Measurements from ENCODE around the gene EP400. TPM values are rescaled to one million over a fixed set of nuclear protein-coding genes. Genes with fewer than 3 reads are reported as not detected.

The EP400 gene
- total and polyA plus RNA-seq, 2 of the 4 experiments (the other 2 are of a cell fraction): 4.3 to 11.4 TPM

GRCh38 chr12:132062481-132062880 lies 112.7 kb downstream of the EP400 start:
- dilution Hi-C loops (cut with HindIII; ENCODE audit: low sequenced_read_pairs, unreplicated experiment) (no loop called here), intact Hi-C loops (cut with micrococcal nuclease) (no loop called here), in situ Hi-C loops (cut with MboI; ENCODE audit: low sequenced_read_pairs) (no loop called here)
- Histone ChIP-seq H2BK120ac (ENCODE audit: low read depth, low read length) (no peak overlapping the region), H3K4me3 (ENCODE audit: insufficient read depth, low read depth, low read length) (no peak overlapping the region), H2AK9ac (replicated peaks; ENCODE audit: low read depth, low read length, poor library complexity) (no peak overlapping the region), H3K79me1 (ENCODE audit: low read depth in 1 of 2, low read length in 2 of 2) (peaks cover 3 to 9% of the 10 kb centered on the region in 2 experiments; a peak in 1 of 4 replicates), H2BK20ac (ENCODE audit: low read depth, low read length) (no peak overlapping the region), H3K4me1 (ENCODE audit: control insufficient read depth, insufficient read depth, low read length) (peaks cover 2% of the 10 kb centered on the region; the same call in 1 of the 2 replicates), H3K23ac (ENCODE audit: low read depth, low read length) (no peak overlapping the region), H3K9ac (ENCODE audit: low read depth, low read length) (no peak overlapping the region), H2AK5ac (ENCODE audit: low read depth, low read length) (no peak overlapping the region), H3K4me2 (ENCODE audit: low read depth, low read length) (no peak overlapping the region), H2BK5ac (ENCODE audit: low read depth, low read length, poor library complexity, severe bottlenecking) (no peak overlapping the region), H2BK15ac (ENCODE audit: low read depth, low read length) (no peak overlapping the region), H3K27me3 (ENCODE audit: control insufficient read depth, insufficient read depth, low read length) (no peaks in the 10 kb centered on the region), H3K9me1 (ENCODE audit: insufficient read depth, low read length) (peaks cover 3% of the 10 kb centered on the region; the same call in 1 of the 2 replicates), H4K20me1 (ENCODE audit: insufficient read depth, low read length) (no peaks in the 10 kb centered on the region), H3K27ac (ENCODE audit: insufficient read depth, low read length) (no peak overlapping the region), H4K91ac (ENCODE audit: insufficient read depth, low read depth, low read length) (no peak overlapping the region), H2AFZ (replicated peaks; ENCODE audit: low read length, poor library complexity) (no peak overlapping the region), H3K18ac (ENCODE audit: low read depth, low read length) (no peak overlapping the region), H3K56ac (ENCODE audit: extremely low read depth, insufficient read depth, low read length) (no peak overlapping the region), H4K8ac (ENCODE audit: low read depth in 2 of 2, low read length in 2 of 2) (no peak overlapping the region), H3K14ac (replicated peaks; ENCODE audit: low read depth, low read length) (no peak overlapping the region), H3K36me3 (ENCODE audit: control insufficient read depth, insufficient read depth, low read length) (peaks cover 55% of the 10 kb centered on the region), H3K9me3 (ENCODE audit: control insufficient read depth, insufficient read depth, low read length) (no peaks in the 10 kb centered on the region), H3K4ac (ENCODE audit: low read depth, low read length) (no peak overlapping the region), H4K5ac (ENCODE audit: low read depth, low read length) (no peak overlapping the region)
- WGBS, 2 experiments (ENCODE audit: extremely low coverage in 2 of 2, insufficient read length in 1 of 2): 92% methylated on average over 12 of the region's 14 CpGs; no CpG with 5 or more reads in 1 of the 2 experiments
- ATAC-seq (ENCODE audit: low read depth) (no peak), DNase-seq (no peak)
- no TSS peak for BruUV-seq (replicated peaks)
- POLR2A ChIA-PET (ENCODE audit: unreplicated experiment): no interaction called here
- CTCF ChIA-PET: no interaction called here
- TF ChIP-seq MAZ (IDR thresholded peaks at IDR 0.05; ENCODE audit: borderline replicate concordance, low read depth, low read length): no peak
- TF ChIP-seq USF2 (IDR thresholded peaks at IDR 0.05; ENCODE audit: low read depth, low read length): no peak
- TF ChIP-seq CHD1 (IDR thresholded peaks at IDR 0.05; ENCODE audit: low read depth, low read length): no peak
- TF ChIP-seq SMC3 (IDR thresholded peaks at IDR 0.05; ENCODE audit: low read depth, low read length): no peak
- TF ChIP-seq CEBPB (IDR thresholded peaks at IDR 0.05; ENCODE audit: low read depth, low read length): no peak
- no peak for TF ChIP-seq NFE2L2 (IDR thresholded peaks at IDR 0.05; ENCODE audit: low read depth, low read length)
- TF ChIP-seq MXI1 (IDR thresholded peaks at IDR 0.05; ENCODE audit: borderline replicate concordance, low read depth, low read length): no peak
- no peak for TF ChIP-seq ELK1 (IDR thresholded peaks at IDR 0.05; ENCODE audit: borderline replicate concordance, low read depth, low read length)
- no peak for TF ChIP-seq RAD21 (IDR thresholded peaks at IDR 0.05; ENCODE audit: low read length)
- TF ChIP-seq CTCF (conservative IDR thresholded peaks at IDR 0.05; ENCODE audit: low read depth, low read length): no peak
- TF ChIP-seq RFX5 (IDR thresholded peaks at IDR 0.05; ENCODE audit: low read depth, low read length): no peak
- no peak for TF ChIP-seq RCOR1 (IDR thresholded peaks at IDR 0.05; ENCODE audit: insufficient replicate concordance, low read length)
